ENCODE results near the gene THOC2.
"Not testable (repeated sequence)": the region's sequence is repeated elsewhere in the genome, so short reads cannot be mapped to it uniquely, and the experiment has no call there.

Gene THOC2, protein sequence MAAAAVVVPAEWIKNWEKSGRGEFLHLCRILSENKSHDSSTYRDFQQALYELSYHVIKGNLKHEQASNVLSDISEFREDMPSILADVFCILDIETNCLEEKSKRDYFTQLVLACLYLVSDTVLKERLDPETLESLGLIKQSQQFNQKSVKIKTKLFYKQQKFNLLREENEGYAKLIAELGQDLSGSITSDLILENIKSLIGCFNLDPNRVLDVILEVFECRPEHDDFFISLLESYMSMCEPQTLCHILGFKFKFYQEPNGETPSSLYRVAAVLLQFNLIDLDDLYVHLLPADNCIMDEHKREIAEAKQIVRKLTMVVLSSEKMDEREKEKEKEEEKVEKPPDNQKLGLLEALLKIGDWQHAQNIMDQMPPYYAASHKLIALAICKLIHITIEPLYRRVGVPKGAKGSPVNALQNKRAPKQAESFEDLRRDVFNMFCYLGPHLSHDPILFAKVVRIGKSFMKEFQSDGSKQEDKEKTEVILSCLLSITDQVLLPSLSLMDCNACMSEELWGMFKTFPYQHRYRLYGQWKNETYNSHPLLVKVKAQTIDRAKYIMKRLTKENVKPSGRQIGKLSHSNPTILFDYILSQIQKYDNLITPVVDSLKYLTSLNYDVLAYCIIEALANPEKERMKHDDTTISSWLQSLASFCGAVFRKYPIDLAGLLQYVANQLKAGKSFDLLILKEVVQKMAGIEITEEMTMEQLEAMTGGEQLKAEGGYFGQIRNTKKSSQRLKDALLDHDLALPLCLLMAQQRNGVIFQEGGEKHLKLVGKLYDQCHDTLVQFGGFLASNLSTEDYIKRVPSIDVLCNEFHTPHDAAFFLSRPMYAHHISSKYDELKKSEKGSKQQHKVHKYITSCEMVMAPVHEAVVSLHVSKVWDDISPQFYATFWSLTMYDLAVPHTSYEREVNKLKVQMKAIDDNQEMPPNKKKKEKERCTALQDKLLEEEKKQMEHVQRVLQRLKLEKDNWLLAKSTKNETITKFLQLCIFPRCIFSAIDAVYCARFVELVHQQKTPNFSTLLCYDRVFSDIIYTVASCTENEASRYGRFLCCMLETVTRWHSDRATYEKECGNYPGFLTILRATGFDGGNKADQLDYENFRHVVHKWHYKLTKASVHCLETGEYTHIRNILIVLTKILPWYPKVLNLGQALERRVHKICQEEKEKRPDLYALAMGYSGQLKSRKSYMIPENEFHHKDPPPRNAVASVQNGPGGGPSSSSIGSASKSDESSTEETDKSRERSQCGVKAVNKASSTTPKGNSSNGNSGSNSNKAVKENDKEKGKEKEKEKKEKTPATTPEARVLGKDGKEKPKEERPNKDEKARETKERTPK (N-terminal part only)

DNA sequence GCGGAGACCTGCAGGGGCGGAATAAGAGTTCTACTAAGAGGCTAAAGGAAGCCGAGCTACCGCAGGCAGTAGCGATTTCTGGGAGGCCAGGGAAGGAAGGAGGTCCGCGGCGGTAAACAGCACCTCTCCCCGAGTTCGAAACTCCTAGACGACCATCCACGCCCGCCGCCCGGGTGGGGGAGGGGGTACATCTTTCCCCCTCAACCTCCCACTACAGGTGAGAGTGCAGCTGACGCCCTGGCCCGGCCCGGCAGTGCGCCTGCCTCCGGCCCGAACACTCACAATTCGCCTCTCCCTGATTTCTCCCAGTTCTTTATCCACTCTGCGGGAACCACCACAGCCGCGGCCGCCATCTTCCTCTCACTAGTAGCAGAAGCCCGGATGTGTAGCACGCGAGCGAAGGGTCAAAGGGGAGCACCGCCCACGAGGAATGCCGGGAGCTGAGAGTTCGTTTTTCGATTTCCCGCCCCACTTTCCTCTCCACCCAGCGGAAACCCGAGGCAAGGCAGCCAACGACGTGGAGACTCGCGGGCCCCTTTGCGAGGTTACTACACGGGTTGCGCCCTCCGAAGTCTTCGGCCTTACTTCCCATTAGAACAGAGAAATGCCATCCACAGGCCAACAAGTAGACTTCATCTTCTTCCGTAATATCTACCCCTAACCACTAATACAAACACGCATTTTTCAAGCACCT lies at the start of gene THOC2:
Gene THOC2 (minus strand): TSS at position 383 of the 694 bp plus-strand sequence. CDS start 30 bp downstream, at position 353.
- DNase-seq (ENCODE audit: low read depth), result peak; percentile 46

- not testable (repeated sequence) for DNase-seq (ENCODE audit: low read depth)
Observed at GRCh38 chrX:123781786-123782185, 48.9 kb upstream of the THOC2 start.

- DNase-seq (ENCODE audit: low read depth), result no peak
Observed at GRCh38 chrX:123779908-123780396, 47.1 kb upstream of the THOC2 start.

GRCh38 chrX:123773258-123773988 lies 40.6 kb upstream of the THOC2 start:
- DNase-seq (ENCODE audit: low read depth), result no peak

GRCh38 chrX:123771449-123772064 lies 38.7 kb upstream of the THOC2 start:
- DNase-seq (ENCODE audit: low read depth), result no peak

DNA sequence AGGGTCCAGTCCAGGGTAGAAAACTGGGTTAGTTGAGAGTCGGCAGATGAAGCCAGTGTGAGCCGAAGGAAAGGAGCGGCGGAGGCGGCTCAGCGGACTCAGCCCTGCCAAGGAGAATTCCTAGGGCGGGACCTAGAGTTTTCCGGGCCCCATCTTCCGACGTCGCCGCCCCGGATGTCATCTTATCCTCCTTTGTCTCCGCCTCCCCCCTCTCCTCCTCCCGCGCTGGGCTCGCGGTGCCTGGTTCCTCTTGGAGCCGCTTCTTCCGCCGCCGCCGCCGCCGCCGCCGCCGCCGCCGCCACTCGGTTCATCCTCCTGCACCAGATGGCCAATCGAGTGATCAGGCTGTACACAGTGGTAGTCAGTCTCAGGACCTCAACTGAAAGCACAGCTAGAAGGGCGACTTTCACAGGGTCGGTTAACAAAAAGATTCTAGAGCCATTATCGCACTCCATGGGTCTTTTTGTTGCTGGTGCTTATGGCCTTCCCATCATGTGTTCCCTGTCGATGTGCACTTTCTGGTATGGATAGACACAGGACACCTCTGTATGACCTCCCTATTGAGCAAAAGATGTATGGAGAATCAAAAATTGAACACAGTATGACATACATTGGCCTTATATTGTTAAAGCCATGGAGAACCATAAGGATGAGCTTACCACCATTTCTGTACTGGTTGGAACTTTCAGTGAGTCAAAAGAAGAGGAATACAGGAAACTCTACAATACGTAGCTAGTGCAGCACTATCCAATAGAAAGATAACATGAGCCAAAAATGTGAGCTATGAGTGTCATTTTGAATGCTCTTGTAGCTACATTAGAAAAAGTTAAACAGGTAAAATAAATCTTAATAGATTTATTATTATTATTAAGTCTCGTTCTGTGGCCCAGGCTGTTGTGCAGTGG lies 32.4 kb upstream of the THOC2 start:
- peak; percentile 33 for DNase-seq (ENCODE audit: low read depth)

- DNase-seq (ENCODE audit: low read depth), result not testable (repeated sequence)
Observed at GRCh38 chrX:123759849-123760248, 27.0 kb upstream of the THOC2 start.

GRCh38 chrX:123757794-123758193 lies 24.9 kb upstream of the THOC2 start:
- not testable (repeated sequence) for DNase-seq (ENCODE audit: low read depth)

DNA sequence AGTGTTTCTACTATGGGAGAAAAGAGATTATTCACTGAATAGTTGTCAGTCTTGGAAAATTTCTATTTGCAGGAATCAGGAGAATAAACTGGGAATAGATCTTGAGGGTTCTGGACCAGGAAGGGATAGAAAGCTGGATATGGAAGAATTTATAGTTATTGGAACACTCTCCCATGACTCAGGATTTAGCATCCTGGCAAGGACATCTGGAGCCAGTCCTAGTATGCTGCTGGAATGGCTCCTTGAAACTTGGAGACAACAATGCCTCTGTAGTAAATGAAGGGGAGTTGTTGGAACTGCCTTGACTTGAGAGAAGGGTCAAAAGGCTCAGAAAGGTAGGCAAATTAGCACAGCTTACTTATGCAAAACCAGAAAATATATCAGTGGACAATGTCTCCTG lies 23.5 kb upstream of the THOC2 start:
- no peak for DNase-seq (ENCODE audit: low read depth)

DNA sequence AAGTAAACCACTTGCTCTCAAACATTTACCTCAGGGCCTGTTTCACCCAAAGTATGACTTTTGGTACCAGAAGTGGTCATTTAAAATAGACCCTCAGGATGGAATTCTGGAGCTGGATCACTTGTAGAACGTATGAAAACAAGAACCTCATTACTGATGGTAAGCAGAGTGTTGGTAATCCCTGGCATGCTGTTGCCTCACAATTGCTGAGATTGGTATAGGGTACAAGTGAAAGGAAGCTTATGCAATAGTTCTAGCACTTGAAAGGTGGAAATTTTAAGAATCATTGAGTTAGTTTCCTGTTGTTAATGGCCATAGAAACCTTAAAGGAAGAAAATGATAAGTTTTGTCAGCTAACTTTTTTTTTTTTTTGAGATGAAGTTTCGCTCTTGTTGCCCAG lies 22.3 kb upstream of the THOC2 start:
- DNase-seq (ENCODE audit: low read depth), result no peak

DNA sequence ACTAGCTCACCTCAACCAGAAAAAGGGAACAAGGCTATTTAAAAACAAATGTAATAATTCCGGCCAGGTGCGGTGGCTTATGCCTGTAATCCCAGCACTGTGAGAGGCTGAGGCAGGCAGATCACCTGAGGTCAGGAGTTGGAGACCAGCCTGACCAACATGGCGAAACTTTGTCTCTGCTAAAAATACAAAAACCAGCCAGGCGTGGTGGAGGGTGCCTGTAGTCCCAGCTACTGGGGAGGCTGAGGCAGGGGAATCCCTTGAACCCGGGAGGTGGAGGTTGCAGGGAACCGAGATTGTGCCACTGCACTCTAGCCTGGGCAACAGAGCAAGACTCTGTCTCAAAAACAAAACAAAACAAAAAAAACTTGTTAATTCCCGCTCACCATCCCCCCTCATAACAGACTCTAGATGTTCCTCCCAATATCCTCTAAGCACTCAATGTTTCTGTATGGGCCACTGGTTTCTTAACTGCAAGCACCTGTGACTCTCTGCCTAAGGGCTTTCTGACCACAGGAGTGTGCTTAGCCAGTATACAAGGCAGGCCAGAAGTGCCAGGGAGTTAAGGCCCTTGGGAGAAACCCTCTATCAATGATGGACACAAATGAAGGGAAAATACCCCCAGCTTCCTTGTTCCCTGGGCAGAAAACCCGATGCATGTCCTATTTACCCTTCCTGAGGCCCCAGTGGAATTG lies 21.0 kb upstream of the THOC2 start:
- no peak for DNase-seq (ENCODE audit: low read depth)

- DNase-seq (ENCODE audit: low read depth), result no peak
Observed at GRCh38 chrX:123749643-123750042, 16.8 kb upstream of the THOC2 start.

DNA sequence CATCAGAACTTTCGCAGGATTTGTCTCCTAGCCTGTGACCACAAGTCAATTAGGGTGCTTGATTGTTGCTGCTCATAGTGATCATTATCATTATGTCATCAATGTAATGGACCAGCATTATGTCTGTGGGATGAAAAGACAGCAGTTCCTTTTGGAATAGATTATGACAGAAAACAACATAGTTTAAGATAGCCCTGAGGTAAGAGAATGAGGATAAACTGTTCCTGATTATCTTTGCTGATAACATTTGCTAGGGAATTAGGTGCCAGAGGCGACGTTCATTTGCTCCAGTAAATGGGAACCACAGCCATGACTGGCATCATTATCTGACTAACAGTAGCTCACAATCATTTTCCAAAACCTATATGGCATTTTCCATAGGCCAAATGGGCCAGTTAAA lies 12.7 kb upstream of the THOC2 start:
- no peak for DNase-seq (ENCODE audit: low read depth)

DNA sequence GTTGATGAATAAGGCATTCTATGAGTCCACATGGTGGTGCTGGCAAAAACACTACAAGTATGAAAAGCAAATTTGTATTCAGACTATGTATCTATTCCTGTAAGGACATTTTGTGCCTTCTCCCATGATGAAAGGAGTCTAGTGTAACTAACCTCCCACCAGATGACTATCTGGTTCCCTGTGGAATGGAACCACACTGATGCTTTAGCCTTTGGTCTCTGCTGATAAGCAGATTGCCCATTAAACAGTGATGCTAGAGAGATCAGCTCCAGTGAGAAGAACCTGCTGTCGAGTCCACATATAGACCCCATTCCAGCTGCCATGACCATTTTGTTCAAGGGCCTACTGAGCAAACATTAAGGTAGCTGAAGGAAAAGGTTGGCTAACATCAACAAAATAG lies 10.5 kb upstream of the THOC2 start:
- no peak for DNase-seq (ENCODE audit: low read depth)

DNA sequence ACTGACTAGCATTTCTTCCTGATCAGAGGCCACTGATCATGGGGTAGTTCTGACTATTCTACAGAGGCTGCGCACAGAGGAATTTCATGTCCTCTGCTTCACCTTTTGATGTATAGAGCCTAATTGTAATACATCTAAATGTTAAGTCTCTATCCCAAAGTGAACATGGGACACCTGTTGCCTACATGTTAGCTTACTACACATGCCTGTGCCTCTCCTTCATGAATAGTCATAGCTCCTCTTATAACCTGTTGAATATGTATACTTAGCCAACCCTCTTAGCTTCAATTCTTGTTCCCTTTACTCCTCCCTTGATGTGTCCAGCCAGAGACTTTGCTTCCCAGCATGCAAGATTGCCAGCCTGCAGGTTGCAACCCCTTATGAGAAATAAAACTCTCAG lies 9.6 kb upstream of the THOC2 start:
- DNase-seq (ENCODE audit: low read depth), result no peak

GRCh38 chrX:123740536-123740935 lies 7.7 kb upstream of the THOC2 start:
- no peak for DNase-seq (ENCODE audit: low read depth)

- no peak for DNase-seq (ENCODE audit: low read depth)
Observed at GRCh38 chrX:123740006-123740405, 7.2 kb upstream of the THOC2 start.

- no peak for DNase-seq (ENCODE audit: low read depth)
Observed at GRCh38 chrX:123739474-123739873, 6.6 kb upstream of the THOC2 start.

All from HS-5 (cell line).